H1 (cell line): ENCODE data around the gene SCRN3. TPM values are rescaled to one million over a fixed set of nuclear protein-coding genes. Genes with fewer than 3 reads are reported as not detected.

Experiments
- CTCF ChIA-PET: fragments of 300-600 bp; sonication (Branson Sonifier 250); formaldehyde crosslinking; loops from one replicate; lab custom pipeline; 2021; ENCODE audit not compliant: partially characterized antibody; lab: Charles Lee
- POLR2A ChIA-PET: fragments of 300-600 bp; sonication (Branson Sonifier 250); formaldehyde crosslinking; loops from one replicate; lab custom pipeline; 2021; ENCODE audit warnings: inconsistent platforms; ENCODE audit not compliant: partially characterized antibody; lab: Charles Lee
- DNase-seq, 2 experiments: peaks; one replicate each; pipeline versions ENCODE4 v3.0.0 to v3.0.0-alpha.2; 2010 to 2022; ENCODE audit warnings: low spot score in 2 of 2, low read depth in 1 of 2, mixed read lengths in 1 of 2
- FAIRE-seq: peaks from 2 replicates; lab custom pipeline; 2011; peaks lifted over from hg19 to GRCh38; lab: Jason Lieb, UNC
- H2AFZ ChIP-seq: 2 replicates; pipeline ENCODE4 v1.8.1; 2012; ENCODE audit warnings: low read length, inconsistent platforms
- H2AK5ac ChIP-seq: 2 replicates; pipeline ENCODE4 v1.6.1; 2013; ENCODE audit warnings: low read depth, low read length
- H2BK120ac ChIP-seq: replicated peaks from 2 replicates; pipeline ENCODE3; 2013; ENCODE audit warnings: low read depth, low read length, inconsistent platforms
- H2BK12ac ChIP-seq: 2 replicates; pipeline ENCODE4 v1.6.1; 2013; ENCODE audit warnings: low read depth, low read length
- H2BK15ac ChIP-seq: 2 replicates; pipeline ENCODE4 v1.6.1; 2013; ENCODE audit warnings: low read length
- H2BK20ac ChIP-seq: 2 replicates; pipeline ENCODE4 v1.6.1; 2013; ENCODE audit warnings: low read length
- H2BK5ac ChIP-seq: 2 replicates; pipeline ENCODE4 v1.6.1; 2013; ENCODE audit warnings: low read depth, low read length
- H3K14ac ChIP-seq: 2 replicates; pipeline ENCODE4 v1.6.1; 2013; ENCODE audit warnings: inconsistent platforms; ENCODE audit not compliant: insufficient read length
- H3K18ac ChIP-seq: 2 replicates; pipeline ENCODE4 v1.6.1; 2013; ENCODE audit warnings: low read length; ENCODE audit errors: extremely low read depth
- H3K23ac ChIP-seq: 2 replicates; pipeline ENCODE4 v1.6.1; 2013; ENCODE audit warnings: inconsistent platforms; ENCODE audit not compliant: insufficient read length
- H3K23me2 ChIP-seq: 2 replicates; pipeline ENCODE4 v1.6.1; 2013; ENCODE audit warnings: low read depth, low read length
- H3K27ac ChIP-seq: 2 replicates; pipeline ENCODE4 v1.6.1; 2011; ENCODE audit warnings: low read depth, low read length, inconsistent platforms
- H3K27me3 ChIP-seq, 4 experiments: replicated peaks in 1 of 4; 1 replicate in 1 of 4; 2 replicates in 3 of 4; pipeline versions ENCODE4 v1.6.1 to v1.8.1; 2011 to 2013; ENCODE audit warnings: low read length in 3 of 4, mild to moderate bottlenecking in 3 of 4, inconsistent platforms in 2 of 4, mixed read lengths in 2 of 4, moderate library complexity in 1 of 4; ENCODE audit not compliant: control insufficient read depth in 3 of 4, insufficient read depth in 3 of 4; ENCODE audit errors: extremely low read depth in 1 of 4
- H3K36me3 ChIP-seq, 4 experiments: 2 replicates each; pipeline versions ENCODE4 v1.6.1 to v1.8.1; 2011 to 2013; ENCODE audit warnings: mild to moderate bottlenecking in 4 of 4, low read length in 3 of 4, moderate library complexity in 2 of 4, control low read depth in 1 of 4, inconsistent platforms in 1 of 4; ENCODE audit not compliant: insufficient read depth in 4 of 4, control insufficient read depth in 2 of 4
- H3K4ac ChIP-seq: replicated peaks from 2 replicates; pipeline ENCODE3; 2013; ENCODE audit warnings: low read length, low read depth, mixed read lengths, inconsistent platforms; ENCODE audit not compliant: insufficient read length
- H3K4me1 ChIP-seq, 4 experiments: replicated peaks in 1 of 4; 1 replicate in 1 of 4; 2 replicates in 3 of 4; pipeline versions ENCODE4 v1.6.1 to v1.8.1; 2011 to 2013; ENCODE audit warnings: low read length in 3 of 4, inconsistent platforms in 2 of 4, mixed read lengths in 1 of 4; ENCODE audit not compliant: insufficient read depth in 4 of 4, control insufficient read depth in 3 of 4
- H3K4me2 ChIP-seq, 2 experiments: 2 replicates each; pipeline versions ENCODE4 v1.6.1 to v1.8.1; 2011 to 2013; ENCODE audit warnings: low read depth in 2 of 2, low read length in 2 of 2, control low read depth in 1 of 2, inconsistent platforms in 1 of 2, mild to moderate bottlenecking in 1 of 2; ENCODE audit not compliant: insufficient read depth in 1 of 2
- H3K4me3 ChIP-seq, 4 experiments: fragments of 200-600, 300-600 bp in 1 of 4; sonication (generic), shearing (Covaris generic), sonication (Bioruptor Twin) in 1 of 4; 2 replicates each; pipeline versions ENCODE4 v1.5.1 to v1.8.1; 2011 to 2016; ENCODE audit warnings: low read length in 4 of 4, low read depth in 3 of 4, control low read depth in 2 of 4, inconsistent platforms in 2 of 4, mild to moderate bottlenecking in 2 of 4, mixed read lengths in 1 of 4, moderate library complexity in 1 of 4; ENCODE audit not compliant: insufficient read depth in 2 of 4; ENCODE audit errors: extremely low read depth in 1 of 4
- H3K56ac ChIP-seq: replicated peaks from 2 replicates; pipeline ENCODE3; 2013; ENCODE audit warnings: low read depth, mild to moderate bottlenecking, mixed read lengths, low read length, inconsistent platforms; ENCODE audit not compliant: insufficient read length
- H3K79me1 ChIP-seq: 2 replicates; pipeline ENCODE4 v1.6.1; 2013; ENCODE audit warnings: low read depth, low read length, control low read depth
- H3K79me2 ChIP-seq, 2 experiments: 2 replicates each; pipeline versions ENCODE4 v1.6.1 to v1.8.1; 2012 to 2013; ENCODE audit warnings: low read length in 2 of 2, mild to moderate bottlenecking in 2 of 2, inconsistent platforms in 1 of 2; ENCODE audit not compliant: insufficient read depth in 2 of 2, control insufficient read depth in 1 of 2
- H3K9ac ChIP-seq, 4 experiments: replicated peaks in 1 of 4; 1 replicate in 1 of 4; 2 replicates in 3 of 4; pipeline versions ENCODE4 v1.6.1 to v1.8.1; 2011 to 2013; ENCODE audit warnings: low read depth in 3 of 4, low read length in 3 of 4, control low read depth in 2 of 4, mild to moderate bottlenecking in 2 of 4, moderate library complexity in 2 of 4, inconsistent platforms in 1 of 4; ENCODE audit errors: extremely low read depth in 1 of 4
- H3K9me3 ChIP-seq, 2 experiments: 2 replicates each; pipeline versions ENCODE4 v1.6.1 to v1.8.1; 2012 to 2013; ENCODE audit warnings: mild to moderate bottlenecking in 2 of 2, moderate library complexity in 2 of 2, control low read depth in 1 of 2, inconsistent platforms in 1 of 2, low read depth in 1 of 2, low read length in 1 of 2, mixed read lengths in 1 of 2; ENCODE audit not compliant: insufficient read depth in 2 of 2
- H4K20me1 ChIP-seq, 2 experiments: replicated peaks in 1 of 2; 2 replicates each; pipeline versions ENCODE3 to v1.8.1; 2011 to 2013; ENCODE audit warnings: inconsistent platforms in 2 of 2, low read length in 2 of 2, mild to moderate bottlenecking in 1 of 2; ENCODE audit not compliant: insufficient read depth in 2 of 2, control insufficient read depth in 1 of 2
- H4K5ac ChIP-seq: 2 replicates; pipeline ENCODE4 v1.6.1; 2013; ENCODE audit warnings: low read length, low read depth, mixed read lengths, inconsistent platforms; ENCODE audit not compliant: insufficient read length
- H4K8ac ChIP-seq: 2 replicates; pipeline ENCODE4 v1.8.0; 2013; ENCODE audit warnings: mild to moderate bottlenecking, moderate library complexity, low read length, inconsistent platforms; ENCODE audit not compliant: insufficient read depth; ENCODE audit errors: extremely low read depth
- H4K91ac ChIP-seq: replicated peaks from 2 replicates; pipeline ENCODE3; 2013; ENCODE audit warnings: low read length, mixed read lengths, inconsistent platforms; ENCODE audit not compliant: insufficient read length
- CBX5 ChIP-seq: fragments of 300-800, 300-1000 bp; sonication (generic); IDR thresholded peaks from 2 replicates; pipeline ENCODE4 v1.7.1; 2016; ENCODE audit warnings: antibody characterized with exemption, low read length, low read depth
- EP300 ChIP-seq, 2 experiments: IDR thresholded peaks; 1 replicate in 1 of 2; 2 replicates in 1 of 2; pipeline ENCODE4 v1.6.1; 2011 to 2012; ENCODE audit warnings: low read depth in 2 of 2, low read length in 2 of 2, mild to moderate bottlenecking in 2 of 2, borderline replicate concordance in 1 of 2, inconsistent platforms in 1 of 2, moderate library complexity in 1 of 2
- EZH2 ChIP-seq: fragments of 200-600 bp; sonication (generic); IDR thresholded peaks from 2 replicates; pipeline ENCODE4 v1.7.1; 2012; ENCODE audit warnings: low read depth, mild to moderate bottlenecking, moderate library complexity, low read length, inconsistent platforms; ENCODE audit not compliant: severe bottlenecking
- POLR2A ChIP-seq, 2 experiments: IDR thresholded peaks; 1 replicate in 1 of 2; 2 replicates in 1 of 2; pipeline ENCODE4 v1.6.1; 2011; ENCODE audit warnings: low read depth in 2 of 2, low read length in 2 of 2, mild to moderate bottlenecking in 2 of 2; ENCODE audit errors: control extremely low read depth in 1 of 2
- SP2 ChIP-seq: IDR thresholded peaks from 2 replicates; pipeline ENCODE4 v1.6.1; 2012; ENCODE audit warnings: mild to moderate bottlenecking, low read length, inconsistent platforms
- SUZ12 ChIP-seq: fragments of 200-600 bp; sonication (generic); IDR thresholded peaks from 2 replicates; pipeline ENCODE4 v1.6.1; 2012; ENCODE audit warnings: mild to moderate bottlenecking, inconsistent platforms, low read length, moderate library complexity, mixed read lengths
- TAF1 ChIP-seq: IDR thresholded peaks from 2 replicates; pipeline ENCODE4 v1.6.1; 2011; ENCODE audit warnings: mild to moderate bottlenecking, low read depth, low read length
- USF2 ChIP-seq: IDR thresholded peaks from 2 replicates; pipeline ENCODE4 v1.6.1; 2011; ENCODE audit warnings: low read length, improper control_type of control experiment
- ZNF274 ChIP-seq: IDR thresholded peaks from 2 replicates; pipeline ENCODE4 v1.7.0; 2012; ENCODE audit warnings: low read length, borderline replicate concordance; ENCODE audit errors: extremely low read depth
- WGBS, 2 experiments: shearing (Covaris generic) in 1 of 2; methylation state at CpG; one replicate each; pipeline versions ENCODE4 v1.1.6 to v1.1.7; 2013 to 2015; ENCODE audit warnings: low lambda C conversion rate in 2 of 2, mixed read lengths in 2 of 2, inconsistent platforms in 1 of 2, low coverage in 1 of 2, missing lambda C conversion rate in 1 of 2; ENCODE audit not compliant: insufficient replicate concordance in 2 of 2, insufficient coverage in 1 of 2, insufficient read length in 1 of 2; ENCODE audit errors: extremely low coverage in 1 of 2, missing lambda C conversion rate in 1 of 2; 5-methylcytosine and 5-hydroxymethylcytosine counted together
- polyA plus RNA-seq, 7 experiments: library from polyadenylated mRNA; depleted of rRNA in 3 of 7; stranded (reverse) in 5 of 7; unstranded in 2 of 7; fragments of >200 nt in 5 of 7; fragments of 200-250 nt in 2 of 7; gene quantifications; 1 replicate in 5 of 7; 2 replicates in 1 of 7; 4 replicates in 1 of 7; pipeline versions ENCODE4 v1.2.1 to v1.2.3, GENCODE V29; 2011 to 2013; ENCODE audit warnings: missing spikeins in 2 of 7, mixed read lengths in 2 of 7
- total RNA-seq: library from RNA; stranded (reverse); fragmentation: NEBNext Ultra II Directional; extraction: Animal tissue kit (Norgen Biotek cat#: 25700); gene quantifications from 2 replicates; pipeline ENCODE4 v1.2.1, GENCODE V29; 2021

Gene SCRN3
- total and polyA plus RNA-seq, 2 of the 8 experiments (the other 6 are each of a cell fraction or from before 2014, with no cell fraction given) = 7.4 to 7.8 TPM

DNA sequence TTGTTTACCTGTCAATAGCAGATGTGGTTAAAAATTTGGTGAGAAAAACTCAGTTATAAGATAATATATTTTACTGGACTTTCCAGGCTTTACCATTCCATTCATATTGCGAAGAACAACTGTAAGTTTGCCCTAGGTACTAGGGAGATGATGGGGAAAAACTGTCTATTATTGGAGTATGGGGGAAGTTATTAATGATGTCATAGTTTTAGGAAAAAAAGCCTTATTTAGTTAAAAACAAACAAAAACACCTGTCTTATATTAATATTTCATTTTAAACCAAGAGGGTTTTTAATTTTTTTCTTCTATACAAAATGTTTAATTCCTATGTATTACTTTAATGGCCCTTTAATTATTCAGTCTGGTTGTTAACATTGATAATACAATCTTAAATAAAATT, 42.5 kb upstream of the SCRN3 start:
- POLR2A ChIA-PET = no interaction called here
- no peak overlapping the region for H3K4me3 ChIP-seq
- H3K9me3 ChIP-seq = no peaks in the 10 kb centered on the region
- H3K14ac ChIP-seq = no peak overlapping the region
- no peak overlapping the region for H2BK120ac ChIP-seq
- WGBS, 2 experiments = 95% methylated on average over 1 of the region's 1 CpG; no CpG with 5 or more reads in 1 of the 2 experiments
- H2BK15ac ChIP-seq = no peak overlapping the region
- H2AFZ ChIP-seq = no peak overlapping the region
- H4K8ac ChIP-seq = no peak overlapping the region
- H3K18ac ChIP-seq = no peak overlapping the region
- H3K79me2 ChIP-seq = no peaks in the 10 kb centered on the region
- no peak overlapping the region for H3K23ac ChIP-seq
- H4K91ac ChIP-seq = no peak overlapping the region
- peaks cover 0 to 4% (median 0%) of the 10 kb centered on the region in 4 experiments; a peak in 1 of 8 replicates for H3K36me3 ChIP-seq
- no peak overlapping the region for H3K56ac ChIP-seq
- H3K4me1 ChIP-seq = no peaks in the 10 kb centered on the region
- H4K5ac ChIP-seq = no peak overlapping the region
- no peaks in the 10 kb centered on the region for H3K23me2 ChIP-seq
- no peaks in the 10 kb centered on the region for H4K20me1 ChIP-seq
- no peak overlapping the region for H2BK5ac ChIP-seq
- no peak overlapping the region for H2AK5ac ChIP-seq
- no peaks in the 10 kb centered on the region for H3K79me1 ChIP-seq
- H3K4me2 ChIP-seq = no peak overlapping the region
- H2BK20ac ChIP-seq = no peak overlapping the region
- no peak overlapping the region for H3K27ac ChIP-seq
- no peak overlapping the region for H2BK12ac ChIP-seq
- no peak overlapping the region for H3K9ac ChIP-seq
- no peak for DNase-seq
- FAIRE-seq = no peak
- CTCF ChIA-PET = interaction anchor here (1.1 to 1.8 kb wide), 3 partner anchors 8 to 27 kb away, joined by 4 to 5 read pairs (median 5); no protein-coding TSS in a partner anchor
- H3K4ac ChIP-seq = no peak overlapping the region
- no peaks in the 10 kb centered on the region for H3K27me3 ChIP-seq
- TF ChIP-seq SUZ12 = no peak
- TF ChIP-seq ZNF274 = no peak
- TF ChIP-seq EZH2 = no peak
- TF ChIP-seq POLR2A (IDR thresholded peaks at IDR 0.05; ENCODE audit: control extremely low read depth in 1 of 2, low read depth in 2 of 2, low read length in 2 of 2) = no peak
- no peak for TF ChIP-seq CBX5
- no peak for TF ChIP-seq USF2
- no peak for TF ChIP-seq EP300 (IDR thresholded peaks at IDR 0.05; ENCODE audit: borderline replicate concordance in 1 of 2, low read depth in 2 of 2, low read length in 2 of 2)
- no peak for TF ChIP-seq SP2
- no peak for TF ChIP-seq TAF1
